NT2/D1 (cell line): ENCODE results near the gene OR13H1.

Experiments
- SUZ12 ChIP-seq: IDR thresholded peaks from 2 replicates; pipeline ENCODE4 v1.6.1; 2011; ENCODE audit not compliant: insufficient read length, insufficient read depth; ENCODE audit errors: extremely low read depth
- YY1 ChIP-seq: IDR thresholded peaks from 2 replicates; pipeline ENCODE4 v1.6.1; 2011; ENCODE audit not compliant: insufficient read length, insufficient read depth
- ZNF274 ChIP-seq: IDR thresholded peaks from 2 replicates; pipeline ENCODE4 v1.6.1; 2011; ENCODE audit warnings: mild to moderate bottlenecking, low read depth, low read length

DNA sequence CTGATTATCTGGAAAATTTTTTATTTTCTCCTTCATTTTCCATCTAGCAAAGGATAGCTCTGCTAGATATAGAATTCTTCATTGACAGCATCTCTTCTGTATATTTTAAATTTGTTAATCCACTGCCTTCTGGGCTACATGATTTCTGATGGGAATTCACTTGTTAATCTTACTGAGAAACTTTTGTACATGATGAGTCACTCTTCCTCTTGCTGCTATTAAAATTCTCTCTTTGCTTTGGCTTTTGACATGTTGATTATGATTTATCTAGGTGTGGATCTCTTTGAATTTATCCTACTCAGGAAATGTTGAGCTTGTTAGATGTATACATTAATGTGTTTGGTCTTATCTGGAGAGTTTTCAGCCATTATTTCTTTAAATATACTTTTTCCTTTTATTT, 27.5 kb downstream of the OR13H1 start:
- TF ChIP-seq YY1, result no peak
- TF ChIP-seq ZNF274, result no peak
- TF ChIP-seq SUZ12, result no peak
